HCT116 (cell line): ENCODE results near the gene UVSSA.

ENCODE experiments used
- POLR2AphosphoS5 ChIP-seq: IDR thresholded peaks from 2 replicates; pipeline ENCODE4 v1.6.1; 2011; ENCODE audit warnings: mild to moderate bottlenecking, low read depth, low read length, moderate library complexity
- RAD21 ChIP-seq: IDR thresholded peaks from 2 replicates; pipeline ENCODE4 v1.6.1; 2012; ENCODE audit warnings: low read depth, mild to moderate bottlenecking
- YY1 ChIP-seq: IDR thresholded peaks from 2 replicates; pipeline ENCODE4 v1.6.1; 2011; ENCODE audit warnings: low read length, low read depth, moderate library complexity, mild to moderate bottlenecking; ENCODE audit not compliant: insufficient replicate concordance; ENCODE audit errors: extremely low read depth
- TF ChIP-seq, protein P1 (sequence below), 3 experiments: fragments of 200-600 bp in 1 of 3; sonication (generic) in 1 of 3; IDR thresholded peaks in 2 of 3; conservative IDR thresholded peaks in 1 of 3; 2 replicates each; pipeline ENCODE4 v1.5.1; 2012 to 2017; ENCODE audit warnings: low read depth in 2 of 3, low read length in 2 of 3, antibody characterized with exemption in 1 of 3, borderline replicate concordance in 1 of 3, control low read depth in 1 of 3, mild to moderate bottlenecking in 1 of 3, mixed read lengths in 1 of 3, mixed run types in 1 of 3, moderate library complexity in 1 of 3; ENCODE audit not compliant: insufficient read depth in 1 of 3

DNA sequence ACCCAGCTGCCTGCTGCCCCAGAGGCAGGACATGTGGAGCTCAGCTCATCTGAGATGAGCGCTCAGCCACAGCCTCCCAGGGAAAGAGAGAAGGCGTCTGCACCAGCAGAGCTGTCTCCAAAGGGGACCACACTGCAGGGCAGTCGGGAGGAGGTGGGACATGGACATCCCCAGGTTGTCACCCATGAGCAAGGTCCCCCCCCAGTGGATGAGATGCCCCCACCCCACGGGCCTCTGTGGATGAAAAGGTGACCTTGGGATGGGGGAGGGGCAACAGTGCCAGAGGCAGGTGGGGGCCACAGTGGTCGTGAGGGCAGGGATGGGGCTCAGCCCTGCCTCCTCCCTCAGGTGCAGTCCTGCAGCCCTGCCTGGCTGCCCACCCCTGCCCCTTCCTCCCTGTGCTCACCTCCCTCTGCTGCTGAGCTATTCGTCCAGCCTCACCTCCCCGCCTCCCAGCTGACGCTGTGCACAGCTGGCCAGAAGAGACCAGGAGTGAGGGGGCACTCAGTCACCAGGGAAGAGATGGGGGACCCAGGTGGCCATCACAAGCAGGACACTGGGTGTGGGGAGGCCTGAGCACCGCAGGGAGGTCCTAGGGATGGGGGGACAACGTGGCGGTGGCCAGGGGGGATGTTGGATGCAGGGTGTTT, 49.9 kb downstream of the UVSSA start:
- TF ChIP-seq, protein P1, sequence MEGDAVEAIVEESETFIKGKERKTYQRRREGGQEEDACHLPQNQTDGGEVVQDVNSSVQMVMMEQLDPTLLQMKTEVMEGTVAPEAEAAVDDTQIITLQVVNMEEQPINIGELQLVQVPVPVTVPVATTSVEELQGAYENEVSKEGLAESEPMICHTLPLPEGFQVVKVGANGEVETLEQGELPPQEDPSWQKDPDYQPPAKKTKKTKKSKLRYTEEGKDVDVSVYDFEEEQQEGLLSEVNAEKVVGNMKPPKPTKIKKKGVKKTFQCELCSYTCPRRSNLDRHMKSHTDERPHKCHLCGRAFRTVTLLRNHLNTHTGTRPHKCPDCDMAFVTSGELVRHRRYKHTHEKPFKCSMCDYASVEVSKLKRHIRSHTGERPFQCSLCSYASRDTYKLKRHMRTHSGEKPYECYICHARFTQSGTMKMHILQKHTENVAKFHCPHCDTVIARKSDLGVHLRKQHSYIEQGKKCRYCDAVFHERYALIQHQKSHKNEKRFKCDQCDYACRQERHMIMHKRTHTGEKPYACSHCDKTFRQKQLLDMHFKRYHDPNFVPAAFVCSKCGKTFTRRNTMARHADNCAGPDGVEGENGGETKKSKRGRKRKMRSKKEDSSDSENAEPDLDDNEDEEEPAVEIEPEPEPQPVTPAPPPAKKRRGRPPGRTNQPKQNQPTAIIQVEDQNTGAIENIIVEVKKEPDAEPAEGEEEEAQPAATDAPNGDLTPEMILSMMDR (IDR thresholded peaks at IDR 0.05 in 2 of 3, conservative IDR thresholded peaks at IDR 0.05 in 1 of 3; ENCODE audit: borderline replicate concordance in 1 of 3, insufficient read depth in 1 of 3, low read depth in 2 of 3, low read length in 2 of 3) = no peak
- TF ChIP-seq YY1 = no peak
- no peak for TF ChIP-seq POLR2AphosphoS5
- TF ChIP-seq RAD21 = no peak
